SU-DHL-6 (cell line): ENCODE measurements around the gene NDUFA7.
A peak's percentile ranks its signal among the peaks of the same experiment; 100 is the strongest.

Experiments used
- H2AFZ ChIP-seq: fragments of 200-600 bp; sonication (generic); 2 replicates; pipeline ENCODE4 v1.6.1; 2014; ENCODE audit warnings: low read depth, mild to moderate bottlenecking, moderate library complexity, mixed read lengths, antibody characterized with exemption, low read length; ENCODE audit not compliant: severe bottlenecking
- H3F3A ChIP-seq: fragments of 200-600 bp; shearing (Covaris generic); 2 replicates; pipeline ENCODE4 v1.6.0; 2016; ENCODE audit warnings: antibody characterized with exemption, mild to moderate bottlenecking; ENCODE audit not compliant: insufficient read depth
- H3K27ac ChIP-seq: fragments of 200-600 bp; sonication (generic); 2 replicates; pipeline ENCODE4 v1.5.1; 2016; ENCODE audit warnings: low read depth, mild to moderate bottlenecking, low read length, moderate library complexity, mixed read lengths
- H3K27me3 ChIP-seq: fragments of 200-600 bp; sonication (generic), shearing (Covaris generic); 2 replicates; pipeline ENCODE4 v1.6.0; 2014; ENCODE audit warnings: mild to moderate bottlenecking, low read length
- H3K36me3 ChIP-seq: fragments of 200-600 bp; sonication (generic); 2 replicates; pipeline ENCODE4 v1.6.1; 2014; ENCODE audit warnings: mild to moderate bottlenecking, low read length, mixed read lengths
- H3K4me2 ChIP-seq: fragments of 300-600, 200-600 bp; shearing (Covaris generic), sonication (generic); 2 replicates; pipeline ENCODE4 v1.6.0; 2014; ENCODE audit warnings: low read length, low read depth, mild to moderate bottlenecking; ENCODE audit not compliant: poor library complexity, severe bottlenecking
- H3K4me3 ChIP-seq: fragments of 200-600 bp; sonication (generic); 2 replicates; pipeline ENCODE4 v1.5.1; 2014; ENCODE audit warnings: antibody characterized with exemption, low read length, mild to moderate bottlenecking, mixed read lengths; ENCODE audit not compliant: insufficient read depth, poor library complexity, severe bottlenecking
- H3K79me2 ChIP-seq: fragments of 200-600 bp; sonication (generic); 2 replicates; pipeline ENCODE4 v1.6.1; 2014; ENCODE audit warnings: mild to moderate bottlenecking, low read length, moderate library complexity; ENCODE audit not compliant: insufficient read depth
- H3K9ac ChIP-seq: fragments of 200-600 bp; sonication (generic); 2 replicates; pipeline ENCODE4 v1.7.0; 2014; ENCODE audit warnings: mild to moderate bottlenecking, low read length
- H3K9me2 ChIP-seq: fragments of 200-600 bp; sonication (generic); replicated peaks from 2 replicates; pipeline ENCODE4 v1.6.1; 2014; ENCODE audit warnings: low read length; ENCODE audit not compliant: insufficient read depth
- H3K9me3 ChIP-seq: fragments of 200-600 bp; sonication (generic); 2 replicates; pipeline ENCODE4 v1.6.1; 2014; ENCODE audit warnings: low read length, mixed read lengths; ENCODE audit not compliant: insufficient read depth
- H4K20me1 ChIP-seq: fragments of 200-600 bp; sonication (generic); 2 replicates; pipeline ENCODE4 v1.6.1; 2014; ENCODE audit warnings: low read depth, mild to moderate bottlenecking, antibody characterized with exemption, low read length, moderate library complexity, mixed read lengths
- CTCF ChIP-seq: fragments of 200-600 bp; sonication (generic); IDR thresholded peaks from one replicate; pipeline ENCODE4 v1.5.1; 2017; ENCODE audit warnings: antibody characterized with exemption, mild to moderate bottlenecking, low read length, moderate library complexity; ENCODE audit not compliant: insufficient read depth, poor library complexity, severe bottlenecking
- EZH2phosphoT487 ChIP-seq: fragments of 200-600 bp; sonication (generic), shearing (Covaris generic); conservative IDR thresholded peaks from 2 replicates; pipeline ENCODE4 v1.6.1; 2018; ENCODE audit warnings: mild to moderate bottlenecking, antibody characterized with exemption, low read length, moderate library complexity, mixed read lengths

NDUFA7 gene

GRCh38 chr19:8307400-8307964 is 13.7 kb downstream of the NDUFA7 start:
- H2AFZ ChIP-seq = peak overlapping the region; percentile 62
- peak overlapping the region; percentile 66 for H3K4me3 ChIP-seq
- no peaks in the 10 kb centered on the region for H3K36me3 ChIP-seq
- H3K9me2 ChIP-seq = no peaks in the 10 kb centered on the region
- H3F3A ChIP-seq = no peaks in the 10 kb centered on the region
- peak overlapping the region; percentile 63 for H3K27ac ChIP-seq
- H3K4me2 ChIP-seq = peak overlapping the region; percentile 87
- peak overlapping the region; percentile 87 for H3K9ac ChIP-seq
- no peaks in the 10 kb centered on the region for H4K20me1 ChIP-seq
- TF ChIP-seq EZH2phosphoT487 (no peak), CTCF (no peak)
- no peaks in the 10 kb centered on the region for H3K27me3 ChIP-seq
- H3K9me3 ChIP-seq = no peaks in the 10 kb centered on the region
- peaks cover 26% of the 10 kb centered on the region for H3K79me2 ChIP-seq

GRCh38 chr19:8306235-8307054 is 14.7 kb downstream of the NDUFA7 start:
- H3K36me3 ChIP-seq = no peaks in the 10 kb centered on the region
- H3K4me2 ChIP-seq = peak overlapping the region; percentile 87
- no peaks in the 10 kb centered on the region for H3K27me3 ChIP-seq
- H3K4me3 ChIP-seq = peak overlapping the region; percentile 66
- H3F3A ChIP-seq = no peaks in the 10 kb centered on the region
- H3K9me2 ChIP-seq = no peaks in the 10 kb centered on the region
- H4K20me1 ChIP-seq = no peaks in the 10 kb centered on the region
- no peaks in the 10 kb centered on the region for H3K9me3 ChIP-seq
- peaks cover 26% of the 10 kb centered on the region for H3K79me2 ChIP-seq
- no peak overlapping the region for H2AFZ ChIP-seq
- peak overlapping the region; percentile 87 for H3K9ac ChIP-seq
- no peak overlapping the region for H3K27ac ChIP-seq
- TF ChIP-seq CTCF (no peak), EZH2phosphoT487 (no peak)

GRCh38 chr19:8305798-8306197 is 15.4 kb downstream of the NDUFA7 start:
- no peaks in the 10 kb centered on the region for H3K36me3 ChIP-seq
- no peaks in the 10 kb centered on the region for H3K9me2 ChIP-seq
- no peak overlapping the region for H3K4me2 ChIP-seq
- no peak overlapping the region for H2AFZ ChIP-seq
- no peaks in the 10 kb centered on the region for H3K9me3 ChIP-seq
- peaks cover 26% of the 10 kb centered on the region for H3K79me2 ChIP-seq
- H3K27ac ChIP-seq = no peak overlapping the region
- TF ChIP-seq EZH2phosphoT487 = no peak
- no peak for TF ChIP-seq CTCF
- H4K20me1 ChIP-seq = no peaks in the 10 kb centered on the region
- no peaks in the 10 kb centered on the region for H3F3A ChIP-seq
- no peak overlapping the region for H3K4me3 ChIP-seq
- no peak overlapping the region for H3K9ac ChIP-seq
- no peaks in the 10 kb centered on the region for H3K27me3 ChIP-seq
